ENCODE results near the gene TCERG1L. TPM values are rescaled to one million over a fixed set of nuclear protein-coding genes. Genes with fewer than 3 reads are reported as not detected.

The TCERG1L gene
- total RNA-seq, 1 experiment from 2014 or later, result not detected

DNA sequence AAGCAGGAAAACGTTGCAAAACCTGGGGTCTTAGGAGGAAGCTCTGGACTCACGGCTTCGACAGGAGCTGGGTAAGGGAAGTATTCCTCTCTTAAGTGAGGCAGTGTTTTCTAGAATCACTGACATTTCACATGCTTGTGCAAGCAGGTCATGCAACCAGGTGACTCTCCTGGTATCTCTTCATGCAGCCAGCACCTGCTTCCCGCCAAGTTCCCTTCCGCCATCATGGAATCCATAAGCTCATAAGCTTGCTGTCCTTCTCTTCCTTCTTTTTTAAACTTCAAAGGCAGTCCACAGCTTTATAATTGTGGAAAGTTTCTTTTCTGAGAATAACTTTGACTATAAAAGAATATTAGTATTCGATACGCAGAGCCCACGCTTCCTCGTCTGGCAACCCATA lies 256.1 kb downstream of the TCERG1L start:
- H3K27me3 ChIP-seq (ENCODE audit: insufficient read depth, low read depth), result 0 out of 2 replicates have a peak, but pooled peaks cover 17% of the 10 kb centered on the region
- H3K79me2 ChIP-seq (ENCODE audit: low read depth), result no peaks in the 10 kb centered on the region
- ChIA-PET CTCF (no interaction called here), POLR2A (ENCODE audit: unreplicated experiment) (no interaction called here)
- no peaks in the 10 kb centered on the region for H3K9me2 ChIP-seq (ENCODE audit: insufficient read depth)
- H3K4me3 ChIP-seq, result no peak overlapping the region
- no peaks in the 10 kb centered on the region for H3K4me1 ChIP-seq (replicated peaks; ENCODE audit: insufficient read depth)
- H3K4me2 ChIP-seq, result no peak overlapping the region
- no peak for DNase-seq
- no peaks in the 10 kb centered on the region for H3K36me3 ChIP-seq (ENCODE audit: low read depth)
- no peaks in the 10 kb centered on the region for H3K9me3 ChIP-seq (ENCODE audit: insufficient read depth, low read depth)
- intact Hi-C loops (cut with micrococcal nuclease; ENCODE audit: unreplicated experiment), result no loop called here
- no peaks in the 10 kb centered on the region for H3F3A ChIP-seq (ENCODE audit: insufficient read depth, low read depth)
- BruUV-seq (replicated peaks), result no TSS peak
- H3K27ac ChIP-seq, result no peak overlapping the region
- TF ChIP-seq, protein P1, sequence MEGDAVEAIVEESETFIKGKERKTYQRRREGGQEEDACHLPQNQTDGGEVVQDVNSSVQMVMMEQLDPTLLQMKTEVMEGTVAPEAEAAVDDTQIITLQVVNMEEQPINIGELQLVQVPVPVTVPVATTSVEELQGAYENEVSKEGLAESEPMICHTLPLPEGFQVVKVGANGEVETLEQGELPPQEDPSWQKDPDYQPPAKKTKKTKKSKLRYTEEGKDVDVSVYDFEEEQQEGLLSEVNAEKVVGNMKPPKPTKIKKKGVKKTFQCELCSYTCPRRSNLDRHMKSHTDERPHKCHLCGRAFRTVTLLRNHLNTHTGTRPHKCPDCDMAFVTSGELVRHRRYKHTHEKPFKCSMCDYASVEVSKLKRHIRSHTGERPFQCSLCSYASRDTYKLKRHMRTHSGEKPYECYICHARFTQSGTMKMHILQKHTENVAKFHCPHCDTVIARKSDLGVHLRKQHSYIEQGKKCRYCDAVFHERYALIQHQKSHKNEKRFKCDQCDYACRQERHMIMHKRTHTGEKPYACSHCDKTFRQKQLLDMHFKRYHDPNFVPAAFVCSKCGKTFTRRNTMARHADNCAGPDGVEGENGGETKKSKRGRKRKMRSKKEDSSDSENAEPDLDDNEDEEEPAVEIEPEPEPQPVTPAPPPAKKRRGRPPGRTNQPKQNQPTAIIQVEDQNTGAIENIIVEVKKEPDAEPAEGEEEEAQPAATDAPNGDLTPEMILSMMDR (conservative IDR thresholded peaks at IDR 0.05), result no peak
- no peak for TF ChIP-seq EZH2 (IDR thresholded peaks at IDR 0.05; ENCODE audit: low read depth)
- no peak overlapping the region for H2AFZ ChIP-seq
- no peaks in the 10 kb centered on the region for H4K20me1 ChIP-seq (ENCODE audit: insufficient read depth)

DNA sequence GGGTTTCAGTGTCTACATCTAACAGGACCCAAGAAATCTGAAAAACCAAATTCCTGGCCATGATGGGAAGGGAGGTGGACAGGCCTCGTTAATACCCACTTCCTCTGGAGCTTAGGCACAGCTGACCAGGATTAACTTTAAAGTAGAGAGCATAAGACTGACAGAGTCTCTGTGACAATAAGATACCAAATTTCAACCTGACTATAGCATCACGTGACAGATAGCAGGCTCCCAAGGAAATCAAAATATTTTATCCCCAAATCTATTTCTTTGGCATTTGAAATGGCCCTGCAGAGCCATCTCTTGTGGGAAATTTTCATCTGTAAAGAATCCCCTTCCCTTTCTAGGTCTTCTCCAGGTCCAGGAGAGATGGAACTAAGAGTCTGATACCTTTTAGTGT lies 258.3 kb downstream of the TCERG1L start:
- ChIA-PET CTCF (no interaction called here), POLR2A (ENCODE audit: unreplicated experiment) (no interaction called here)
- H3F3A ChIP-seq (ENCODE audit: insufficient read depth, low read depth), result no peaks in the 10 kb centered on the region
- H2AFZ ChIP-seq, result no peak overlapping the region
- no peak overlapping the region for H3K27ac ChIP-seq
- H3K79me2 ChIP-seq (ENCODE audit: low read depth), result no peaks in the 10 kb centered on the region
- no peaks in the 10 kb centered on the region for H3K9me2 ChIP-seq (ENCODE audit: insufficient read depth)
- intact Hi-C loops (cut with micrococcal nuclease; ENCODE audit: unreplicated experiment), result no loop called here
- H3K27me3 ChIP-seq (ENCODE audit: insufficient read depth, low read depth), result peaks cover 13% of the 10 kb centered on the region; the same call in 1 of the 2 replicates
- no peak for TF ChIP-seq EZH2 (IDR thresholded peaks at IDR 0.05; ENCODE audit: low read depth)
- TF ChIP-seq, protein P1 (conservative IDR thresholded peaks at IDR 0.05), result no peak
- DNase-seq, result no peak
- no peaks in the 10 kb centered on the region for H3K9me3 ChIP-seq (ENCODE audit: insufficient read depth, low read depth)
- H3K4me3 ChIP-seq, result no peak overlapping the region
- BruUV-seq (replicated peaks), result no TSS peak
- no peaks in the 10 kb centered on the region for H3K4me1 ChIP-seq (replicated peaks; ENCODE audit: insufficient read depth)
- no peaks in the 10 kb centered on the region for H3K36me3 ChIP-seq (ENCODE audit: low read depth)
- no peaks in the 10 kb centered on the region for H4K20me1 ChIP-seq (ENCODE audit: insufficient read depth)
- H3K4me2 ChIP-seq, result no peak overlapping the region

DNA sequence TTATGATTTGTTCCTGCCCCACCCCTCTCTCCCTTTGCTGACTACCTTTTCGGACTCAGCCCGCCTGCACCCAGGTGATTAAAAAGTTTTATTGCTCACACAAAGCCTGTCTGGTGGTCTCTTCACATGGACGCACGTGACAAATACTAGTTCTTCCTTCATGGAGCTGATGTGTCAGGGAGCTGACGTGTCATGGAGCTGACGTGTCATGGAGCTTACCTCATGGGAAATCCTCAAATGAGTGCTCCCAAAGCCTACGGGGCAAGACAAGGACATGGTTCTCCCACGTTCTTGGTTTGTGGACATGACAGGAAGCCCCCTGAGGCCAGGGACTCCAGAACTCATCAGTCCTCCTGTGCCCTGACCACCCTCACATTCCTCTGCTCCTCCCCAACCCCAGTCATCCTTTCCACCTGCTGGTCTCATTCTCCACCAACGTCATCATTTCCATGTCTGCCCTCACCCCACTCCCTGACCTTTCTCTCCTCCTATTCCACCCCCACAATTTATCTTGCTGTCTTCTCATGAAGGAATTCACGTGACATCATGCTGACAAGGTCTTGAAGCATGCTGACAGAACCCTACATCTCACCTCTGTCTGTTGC lies 261.3 kb downstream of the TCERG1L start:
- Histone ChIP-seq H3K9me3 (ENCODE audit: insufficient read depth, low read depth) (no peaks in the 10 kb centered on the region), H2AFZ (no peak overlapping the region), H3K9me2 (ENCODE audit: insufficient read depth) (no peaks in the 10 kb centered on the region), H4K20me1 (ENCODE audit: insufficient read depth) (no peaks in the 10 kb centered on the region), H3K27ac (no peak overlapping the region), H3K4me3 (no peak overlapping the region), H3K4me1 (replicated peaks; ENCODE audit: insufficient read depth) (no peaks in the 10 kb centered on the region), H3K27me3 (ENCODE audit: insufficient read depth, low read depth) (peaks cover 6% of the 10 kb centered on the region; the same call in 1 of the 2 replicates), H3K36me3 (ENCODE audit: low read depth) (no peaks in the 10 kb centered on the region), H3K79me2 (ENCODE audit: low read depth) (no peaks in the 10 kb centered on the region), H3F3A (ENCODE audit: insufficient read depth, low read depth) (no peaks in the 10 kb centered on the region), H3K4me2 (no peak overlapping the region)
- intact Hi-C loops (cut with micrococcal nuclease; ENCODE audit: unreplicated experiment), result no loop called here
- DNase-seq, result no peak
- no peak for TF ChIP-seq EZH2 (IDR thresholded peaks at IDR 0.05; ENCODE audit: low read depth)
- TF ChIP-seq, protein P1 (conservative IDR thresholded peaks at IDR 0.05), result no peak
- ChIA-PET POLR2A (ENCODE audit: unreplicated experiment) (no interaction called here), CTCF (no interaction called here)
- BruUV-seq (replicated peaks), result no TSS peak

Measured in PC-9 (cell line).